Neural cell (in vitro differentiated cells): Measurements from ENCODE around the gene EGFL8. TPM values are rescaled to one million over a fixed set of nuclear protein-coding genes. Genes with fewer than 3 reads are reported as not detected.

ENCODE experiments used
- H2AFZ ChIP-seq: fragments of 200-600, 300-800 bp; sonication (generic), shearing (Covaris generic); 2 replicates; pipeline ENCODE4 v1.6.0; 2014; ENCODE audit warnings: low read depth, mild to moderate bottlenecking, antibody characterized with exemption, low read length, moderate library complexity
- H3F3A ChIP-seq: fragments of 200-600 bp; shearing (Covaris generic); 2 replicates; pipeline ENCODE4 v1.6.1; 2016; ENCODE audit warnings: mild to moderate bottlenecking, moderate library complexity, mixed read lengths, antibody characterized with exemption, low read length; ENCODE audit not compliant: insufficient read depth, poor library complexity, severe bottlenecking
- H3K27ac ChIP-seq: fragments of 200-600, 300-800 bp; sonication (generic), shearing (Covaris generic); 2 replicates; pipeline ENCODE4 v1.5.1; 2014; ENCODE audit warnings: mild to moderate bottlenecking, low read length, moderate library complexity
- H3K27me3 ChIP-seq: fragments of 300-800, 200-600 bp; sonication (generic), shearing (Covaris generic); 2 replicates; pipeline ENCODE4 v1.6.0; 2014; ENCODE audit warnings: mild to moderate bottlenecking, low read depth, low read length, moderate library complexity; ENCODE audit not compliant: insufficient read depth
- H3K36me3 ChIP-seq: fragments of 300-800, 200-600 bp; sonication (generic), shearing (Covaris generic); 2 replicates; pipeline ENCODE4 v1.5.1; 2014; ENCODE audit warnings: mild to moderate bottlenecking, antibody characterized with exemption, low read length, moderate library complexity; ENCODE audit not compliant: insufficient read depth
- H3K4me2 ChIP-seq: fragments of 300-800, 200-600 bp; sonication (generic), shearing (Covaris generic); 2 replicates; pipeline ENCODE4 v1.6.0; 2014; ENCODE audit warnings: mild to moderate bottlenecking, low read length
- H3K4me3 ChIP-seq: fragments of 300-800, 200-600 bp; sonication (generic), shearing (Covaris generic); 2 replicates; pipeline ENCODE4 v1.5.1; 2014; ENCODE audit warnings: mild to moderate bottlenecking, low read length, moderate library complexity
- H3K79me2 ChIP-seq: fragments of 200-600 bp; shearing (Covaris generic); replicated peaks from 2 replicates; pipeline ENCODE4 v1.6.0; 2014; ENCODE audit warnings: mild to moderate bottlenecking, low read length, moderate library complexity; ENCODE audit not compliant: insufficient read depth
- H3K9ac ChIP-seq: fragments of 300-800, 200-600 bp; sonication (generic), shearing (Covaris generic); 2 replicates; pipeline ENCODE4 v1.6.1; 2016; ENCODE audit warnings: mild to moderate bottlenecking, low read length, mixed read lengths
- H3K9me2 ChIP-seq: fragments of 200-600 bp; shearing (Covaris generic); 2 replicates; pipeline ENCODE4 v1.6.1; 2016; ENCODE audit warnings: mild to moderate bottlenecking, low read length, mixed read lengths; ENCODE audit not compliant: insufficient read depth
- H3K9me3 ChIP-seq: fragments of 200-600, 300-800 bp; sonication (generic), shearing (Covaris generic); 2 replicates; pipeline ENCODE4 v1.6.1; 2016; ENCODE audit warnings: mild to moderate bottlenecking, mixed run types, low read length, moderate library complexity, mixed read lengths
- H4K20me1 ChIP-seq: fragments of 200-600 bp; shearing (Covaris generic); 2 replicates; pipeline ENCODE4 v1.6.1; 2016; ENCODE audit warnings: mild to moderate bottlenecking, mixed run types; ENCODE audit not compliant: insufficient read depth
- CTCF ChIP-seq: fragments of 450-650 bp; IDR thresholded peaks from 2 replicates; pipeline ENCODE4 v1.5.1; 2014; ENCODE audit warnings: antibody characterized with exemption, mild to moderate bottlenecking, moderate library complexity; ENCODE audit not compliant: poor library complexity, severe bottlenecking
- EP300 ChIP-seq: fragments of 450-650 bp; conservative IDR thresholded peaks from 2 replicates; pipeline ENCODE4 v1.6.1; 2014; ENCODE audit warnings: antibody characterized with exemption, mild to moderate bottlenecking, moderate library complexity; ENCODE audit not compliant: poor library complexity, severe bottlenecking
- EZH2 ChIP-seq: fragments of 200-600, 300-800 bp; shearing (Covaris generic), sonication (generic); IDR thresholded peaks from 2 replicates; pipeline ENCODE4 v1.6.1; 2014; ENCODE audit warnings: antibody characterized with exemption, low read length, borderline replicate concordance, mild to moderate bottlenecking; ENCODE audit not compliant: insufficient read depth, poor library complexity, severe bottlenecking
- MXI1 ChIP-seq: fragments of 450-650 bp; conservative IDR thresholded peaks from 2 replicates; pipeline ENCODE4 v1.6.1; 2014; ENCODE audit warnings: antibody characterized with exemption, mild to moderate bottlenecking; ENCODE audit not compliant: poor library complexity, severe bottlenecking
- POLR2AphosphoS5 ChIP-seq: IDR thresholded peaks from 2 replicates; pipeline ENCODE4 v1.6.1; 2012
- RAD21 ChIP-seq: fragments of 450-650 bp; conservative IDR thresholded peaks from 2 replicates; pipeline ENCODE4 v1.6.1; 2014; ENCODE audit warnings: antibody characterized with exemption, mild to moderate bottlenecking, moderate library complexity
- REST ChIP-seq: IDR thresholded peaks from 2 replicates; pipeline ENCODE4 v1.6.1; 2012; ENCODE audit warnings: borderline replicate concordance
- SMC3 ChIP-seq: fragments of 450-650 bp; conservative IDR thresholded peaks from 2 replicates; pipeline ENCODE4 v1.6.1; 2014; ENCODE audit warnings: antibody characterized with exemption, mild to moderate bottlenecking, moderate library complexity; ENCODE audit not compliant: poor library complexity
- TAF1 ChIP-seq: IDR thresholded peaks from 2 replicates; pipeline ENCODE4 v1.6.1; 2012; ENCODE audit warnings: low read depth
- polyA plus RNA-seq: library from polyadenylated mRNA; depleted of rRNA; stranded (reverse); fragments of >200 nt; gene quantifications from 2 replicates; pipeline ENCODE4 v1.2.3, GENCODE V29; 2014

The EGFL8 gene
- polyA plus RNA-seq, 1 donor from 2014 or later = 22.4 TPM

- Histone ChIP-seq H3K9ac (peak overlapping the region; percentile 73), H3K79me2 (peaks cover 25% of the 10 kb centered on the region), H3K4me3 (peak overlapping the region; percentile 89), H3K27me3 (no peaks in the 10 kb centered on the region), H3K4me2 (peak overlapping the region; percentile 94), H2AFZ (peak overlapping the region; percentile 43), H4K20me1 (no peaks in the 10 kb centered on the region), H3K9me2 (no peaks in the 10 kb centered on the region), H3K36me3 (no peaks in the 10 kb centered on the region), H3K27ac (peak overlapping the region; percentile 76), H3F3A (no peaks in the 10 kb centered on the region), H3K9me3 (no peaks in the 10 kb centered on the region)
- TF ChIP-seq CTCF (no peak), TAF1 (no peak), EP300 (no peak), REST (no peak), RAD21 (no peak), SMC3 (no peak), MXI1 (no peak), EZH2 (no peak), POLR2AphosphoS5 (no peak)
Measured at GRCh38 chr6:32129297-32130088, 34.9 kb upstream of the EGFL8 start.

GRCh38 chr6:32131439-32131948 is 32.9 kb upstream of the EGFL8 start:
- no peak for TF ChIP-seq REST
- TF ChIP-seq RAD21 = no peak
- TF ChIP-seq SMC3 = no peak
- TF ChIP-seq TAF1 = no peak
- TF ChIP-seq MXI1 = no peak
- TF ChIP-seq CTCF = no peak
- no peak for TF ChIP-seq EP300
- no peak for TF ChIP-seq POLR2AphosphoS5
- no peak for TF ChIP-seq EZH2
- Histone ChIP-seq H3K27ac (no peak overlapping the region), H3K27me3 (no peaks in the 10 kb centered on the region), H3K79me2 (peaks cover 22% of the 10 kb centered on the region), H3K4me2 (no peak overlapping the region), H2AFZ (no peak overlapping the region), H4K20me1 (no peaks in the 10 kb centered on the region), H3K9ac (no peak overlapping the region), H3K9me2 (no peaks in the 10 kb centered on the region), H3K4me3 (no peak overlapping the region), H3F3A (no peaks in the 10 kb centered on the region), H3K9me3 (no peaks in the 10 kb centered on the region), H3K36me3 (no peaks in the 10 kb centered on the region)
